T-helper 2 cell (primary cell): ENCODE data around the gene PLEKHM3.

Experiments
- DNase-seq, 5 experiments: peaks; one replicate each; pipeline versions ENCODE4 v3.0.0 to v3.0.0-alpha.2; 2012 to 2022
- total RNA-seq, 2 donors: gene quantifications; one replicate each; lab custom pipeline; 2026; lab: John Stamatoyannopoulos, UW

The PLEKHM3 gene, protein sequence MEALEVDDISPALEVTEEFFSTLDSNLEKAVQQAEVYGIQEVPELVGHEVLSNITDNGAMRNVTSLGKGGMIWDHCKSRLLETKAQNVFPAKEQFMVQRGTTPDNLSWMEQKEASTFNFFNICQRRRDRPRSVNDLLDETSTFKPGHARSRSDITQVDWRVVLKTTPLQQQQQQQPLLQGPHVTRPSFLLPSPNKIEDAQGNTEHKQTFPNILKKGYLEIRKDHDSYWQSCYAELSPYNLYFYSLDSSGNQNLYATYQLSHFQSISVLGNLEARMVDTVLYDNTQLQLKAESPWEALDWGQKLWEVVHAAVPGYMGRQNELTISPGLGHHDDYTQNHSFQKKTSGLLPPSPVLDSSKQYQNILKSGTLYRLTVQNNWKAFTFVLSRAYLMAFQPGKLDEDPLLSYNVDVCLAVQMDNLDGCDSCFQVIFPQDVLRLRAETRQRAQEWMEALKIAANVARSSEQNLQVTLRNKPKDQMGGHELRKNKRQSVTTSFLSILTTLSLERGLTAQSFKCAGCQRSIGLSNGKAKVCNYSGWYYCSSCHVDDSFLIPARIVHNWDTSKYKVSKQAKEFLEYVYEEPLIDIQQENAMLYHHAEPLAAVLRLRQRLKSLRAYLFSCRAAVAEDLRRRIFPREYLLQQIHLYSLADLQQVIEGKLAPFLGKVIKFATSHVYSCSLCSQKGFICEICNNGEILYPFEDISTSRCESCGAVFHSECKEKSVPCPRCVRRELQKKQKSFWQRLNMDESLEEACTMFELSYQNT
- total RNA-seq = 20.6 to 22.0 reads per million in 2 donors

DNA sequence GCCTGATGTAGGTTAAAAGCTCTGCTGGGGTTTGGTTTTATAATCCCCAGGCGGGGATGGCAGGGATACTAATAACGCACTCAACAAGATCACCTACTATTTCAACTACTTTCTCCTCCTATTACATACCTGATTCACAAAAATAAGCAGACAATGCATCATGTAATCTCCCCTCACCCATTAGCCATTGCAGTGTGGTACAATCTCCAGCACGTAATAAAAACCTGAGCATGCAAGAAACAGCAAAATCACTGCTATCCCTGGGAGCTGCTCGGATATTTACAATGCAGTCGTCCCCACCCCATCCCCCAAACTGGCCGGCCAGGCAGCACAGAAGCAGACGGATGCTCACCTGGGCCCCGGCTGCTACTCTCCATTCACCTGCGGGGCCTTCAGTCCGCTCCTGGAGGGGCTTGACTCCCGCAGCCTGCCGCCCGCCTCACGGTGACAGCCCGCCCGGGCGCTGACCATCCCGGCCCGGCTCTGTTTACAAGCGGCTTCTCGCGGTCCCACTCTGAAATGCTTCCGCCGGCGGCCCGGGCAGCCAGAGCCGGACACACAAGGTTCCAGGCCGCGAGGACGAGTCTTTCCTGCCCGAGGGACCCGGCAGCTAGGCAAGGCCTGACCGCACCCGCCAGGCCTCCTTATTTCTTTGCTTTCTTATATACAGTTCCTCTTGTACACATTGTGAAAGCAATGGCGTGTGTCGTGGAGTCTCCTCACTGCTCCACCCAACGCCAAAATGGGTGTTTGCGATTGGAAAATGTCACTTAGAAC lies at the start of gene PLEKHM3:
PLEKHM3 (minus strand) TSS at position 491 of the 777 bp plus-strand sequence. CDS start 23,888 bp downstream, outside the sequence.
- peak; percentile 35 to 87 (median 45) for DNase-seq

DNA sequence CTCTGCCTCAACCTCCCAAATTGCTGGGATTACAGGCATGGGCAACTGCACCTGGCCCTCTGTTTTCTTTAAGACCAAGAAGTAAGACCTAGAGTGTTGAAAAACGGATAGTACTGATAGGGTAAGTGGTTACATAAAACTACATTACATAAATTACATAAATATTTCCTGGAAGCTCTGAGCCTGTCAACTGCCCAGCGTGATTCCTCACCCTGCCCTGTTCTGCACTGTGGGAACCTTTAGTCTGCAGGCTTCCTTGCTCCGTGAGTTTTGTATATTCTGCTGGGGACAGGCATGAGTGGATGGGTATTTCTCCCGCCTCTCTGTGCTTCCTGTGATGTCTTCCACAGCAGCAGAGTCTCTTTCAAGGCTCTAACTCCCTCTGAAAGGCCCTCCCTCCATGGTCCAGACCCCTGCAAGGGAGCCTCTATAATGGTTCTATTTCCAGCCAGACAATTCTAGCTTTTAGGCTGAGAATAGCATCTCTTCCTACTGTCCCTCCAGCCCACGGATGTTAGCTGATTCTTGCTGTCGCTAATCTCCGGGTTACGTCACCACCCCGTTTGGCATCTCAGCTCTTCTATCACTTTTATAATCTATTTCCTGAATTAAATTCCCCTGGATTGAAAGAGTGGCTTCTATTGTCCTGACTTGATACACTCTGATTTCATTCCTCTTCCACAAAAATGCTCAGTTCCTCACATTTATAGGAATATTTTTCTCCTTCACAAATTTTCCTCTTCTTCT lies 49.5 kb upstream of the PLEKHM3 start:
- DNase-seq = no peak

DNA sequence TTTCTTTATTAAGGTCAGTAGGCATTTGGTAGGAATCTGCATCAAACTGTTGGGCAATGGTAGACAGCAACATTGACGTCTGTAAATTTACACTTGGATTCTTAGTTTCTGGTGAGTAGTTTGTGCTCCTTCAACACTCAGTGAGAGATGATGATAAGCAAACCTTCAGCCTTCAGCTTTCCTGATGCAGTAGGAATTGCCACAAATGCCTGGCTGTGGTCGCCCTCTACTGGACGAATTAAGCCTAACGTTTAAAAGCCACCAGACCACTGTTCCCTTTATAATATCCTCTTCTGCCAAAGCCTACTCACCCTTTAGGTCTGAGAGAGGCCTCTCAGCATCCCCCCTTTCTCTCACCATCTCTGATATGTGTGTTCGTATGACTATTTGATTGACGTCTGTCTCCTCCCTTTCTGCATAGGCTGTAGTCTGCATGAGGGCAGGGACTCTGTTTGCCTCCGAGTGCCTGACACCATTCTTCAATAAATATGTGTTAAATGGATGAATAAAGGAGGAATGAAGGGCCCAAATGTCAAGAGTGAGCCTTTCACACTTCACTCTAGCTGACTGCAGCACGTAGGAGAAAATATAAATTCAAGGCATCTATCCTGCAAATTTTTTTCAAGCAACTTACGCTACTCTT lies 47.0 kb upstream of the PLEKHM3 start:
- peak in 4 of 5 experiments; percentile 2 to 52 (median 17) for DNase-seq

DNA sequence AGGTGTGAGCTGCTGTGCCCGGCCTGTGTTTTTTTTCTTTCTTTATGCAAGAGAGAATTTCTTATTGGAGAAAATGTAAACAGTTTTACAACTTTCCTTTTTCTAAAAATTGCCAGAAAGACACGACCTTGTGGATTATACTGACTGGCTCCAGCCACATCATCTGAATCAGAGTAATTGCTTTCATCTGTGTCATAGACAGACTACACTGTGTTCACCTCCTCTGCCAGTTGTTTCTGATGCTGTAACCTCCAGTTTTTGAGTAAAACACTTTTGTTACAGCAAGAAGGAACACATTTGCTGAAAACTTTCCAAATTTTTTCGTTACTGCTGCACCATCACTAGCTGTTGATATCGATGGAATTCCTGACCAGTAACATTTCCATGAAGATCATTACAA lies 43.9 kb upstream of the PLEKHM3 start:
- DNase-seq = no peak

DNA sequence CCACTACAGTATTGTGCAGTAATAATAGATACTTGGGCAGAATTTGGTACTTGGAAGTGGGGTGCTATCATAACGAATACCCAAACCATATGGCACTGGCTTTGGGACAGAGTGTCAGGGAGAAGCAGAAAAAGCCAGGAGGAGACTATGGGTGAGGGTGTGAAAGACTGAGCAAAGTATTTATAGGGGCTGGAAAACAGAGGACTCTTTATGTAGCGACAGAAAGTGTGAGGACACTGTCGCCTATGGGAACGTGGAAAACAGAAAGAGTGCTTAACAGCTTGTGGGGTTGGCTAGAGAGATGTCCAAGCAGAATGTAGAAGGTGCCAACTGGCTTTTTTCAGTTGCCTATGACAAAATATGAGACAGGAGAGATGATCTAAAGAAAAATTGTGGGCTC lies 40.7 kb upstream of the PLEKHM3 start:
- DNase-seq = no peak

DNA sequence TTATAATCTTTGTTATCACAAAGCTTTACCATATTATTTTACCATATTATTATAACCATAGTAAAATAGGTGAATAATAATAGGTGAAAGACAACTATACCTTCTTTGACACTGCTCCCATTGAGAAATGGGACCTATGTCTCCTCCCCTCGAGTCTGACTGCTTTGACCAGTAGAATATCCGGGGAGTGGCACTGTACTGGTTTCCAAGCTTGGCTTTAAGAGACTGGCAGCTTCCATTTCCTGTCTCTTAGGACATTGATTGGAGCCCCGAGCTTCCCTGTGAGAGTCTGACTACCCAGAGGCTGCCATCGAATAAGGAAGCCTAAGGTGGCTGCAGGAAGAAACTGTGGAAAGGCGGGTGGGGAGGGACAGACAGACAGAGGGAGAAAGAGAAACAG lies 40.1 kb upstream of the PLEKHM3 start:
- DNase-seq = no peak

DNA sequence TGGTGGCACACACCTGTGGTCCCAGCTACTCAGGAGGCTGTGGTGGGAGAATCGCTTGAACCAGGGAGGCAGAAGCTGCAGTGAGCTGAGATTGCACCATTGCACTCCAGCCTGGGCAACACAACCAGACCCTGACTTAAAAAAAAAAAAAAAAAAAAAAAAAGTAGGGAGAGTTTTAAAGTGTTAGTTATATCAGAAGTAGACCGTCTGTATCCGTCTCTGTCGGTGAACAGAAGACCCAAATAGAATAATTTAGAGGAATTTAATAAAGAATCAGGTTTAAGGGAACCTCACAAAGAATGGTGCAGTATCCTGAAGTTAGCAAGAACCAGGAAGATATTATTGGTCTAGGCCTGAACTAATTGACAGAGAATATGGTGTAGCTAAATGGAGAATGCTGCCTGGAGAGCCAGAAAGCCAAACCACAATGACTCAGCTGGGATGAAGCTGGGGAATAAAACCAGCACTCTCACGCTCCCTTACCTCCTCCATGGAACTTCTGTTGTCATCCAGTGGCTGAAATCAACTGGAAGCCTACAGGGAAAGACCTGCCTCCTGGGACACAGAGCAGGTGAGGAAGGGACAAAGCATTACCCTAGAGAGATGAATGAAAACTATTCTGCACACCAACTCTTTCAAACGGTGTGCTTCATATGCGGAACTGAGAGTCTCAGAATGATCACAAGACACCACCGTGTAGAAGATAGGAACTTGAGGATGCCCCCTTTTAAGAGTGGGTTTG lies 39.1 kb upstream of the PLEKHM3 start:
- no peak for DNase-seq

DNA sequence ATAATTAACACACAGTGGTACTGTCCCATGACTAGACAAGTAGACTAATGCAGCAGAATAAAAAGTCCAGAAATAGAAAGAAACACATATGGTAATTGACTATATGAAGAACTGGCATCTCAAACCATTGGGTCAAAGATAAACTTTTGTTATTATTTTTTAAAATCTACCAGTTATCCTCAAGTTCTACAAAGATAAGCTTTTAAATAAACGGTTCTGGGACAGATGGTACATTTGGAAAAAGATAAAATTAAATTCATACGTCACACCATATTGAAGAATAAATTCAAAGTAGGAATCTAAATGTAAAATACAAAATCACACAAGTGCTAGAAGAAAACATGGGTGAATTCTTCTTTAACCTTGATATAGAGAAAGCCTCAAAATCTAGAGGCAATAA lies 37.6 kb upstream of the PLEKHM3 start:
- no peak for DNase-seq

DNA sequence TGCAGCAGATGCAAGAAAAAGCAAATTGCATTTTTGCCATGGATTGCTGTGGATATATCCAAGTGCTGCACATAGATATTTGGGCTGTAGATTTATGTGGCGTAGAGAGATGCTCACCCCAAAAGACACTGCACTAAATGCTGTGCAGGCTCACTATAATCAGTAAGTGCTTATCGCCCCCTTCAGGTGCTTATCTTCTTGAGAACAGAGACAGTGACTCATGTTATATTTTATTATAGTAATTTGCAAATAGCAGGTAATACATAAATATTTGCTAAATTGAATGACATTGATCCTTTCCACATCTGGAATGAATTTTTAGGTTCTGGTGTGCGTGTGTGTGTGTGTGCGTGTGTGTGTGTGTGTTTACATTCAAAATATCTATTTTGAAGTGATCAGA lies 36.8 kb upstream of the PLEKHM3 start:
- DNase-seq = peak in 1 of 5 experiments; percentile 38

DNA sequence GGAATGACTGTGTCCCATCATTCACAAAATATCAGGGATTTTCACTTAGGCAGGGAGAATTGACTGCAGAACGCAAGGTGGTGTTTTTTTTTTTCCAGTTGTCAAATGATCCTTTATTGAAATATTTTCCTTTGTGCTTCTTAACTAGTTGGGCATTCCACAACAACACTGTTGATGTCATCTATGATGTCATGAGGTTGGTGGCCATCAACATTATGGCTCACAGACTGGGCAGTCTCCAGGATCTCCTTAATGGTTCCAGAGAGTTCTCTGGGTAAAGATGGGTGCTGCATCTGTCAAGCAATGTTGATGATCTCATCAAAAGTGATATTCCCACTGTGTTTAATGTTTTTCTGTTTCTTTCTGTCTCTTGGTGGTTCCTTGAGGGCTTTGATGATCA lies 31.8 kb upstream of the PLEKHM3 start:
- no peak for DNase-seq

DNA sequence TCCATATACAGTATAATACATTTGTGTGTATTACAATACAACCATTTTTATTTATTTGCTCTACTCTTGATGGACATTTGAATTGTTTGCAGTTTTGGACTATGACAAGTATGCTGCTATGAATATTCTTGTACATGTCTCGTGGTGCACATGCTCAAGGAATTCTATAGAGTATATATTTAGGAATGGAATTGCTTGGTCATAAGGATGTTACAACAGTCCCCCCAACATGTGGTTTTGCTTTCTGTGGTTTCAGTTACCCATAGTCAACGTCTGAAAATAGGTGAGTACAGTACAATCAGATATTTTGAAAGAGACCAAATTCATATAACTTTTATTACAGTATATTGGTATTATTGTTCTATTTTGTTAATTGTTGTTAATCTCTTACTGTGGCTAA lies 24.1 kb upstream of the PLEKHM3 start:
- DNase-seq = no peak

DNA sequence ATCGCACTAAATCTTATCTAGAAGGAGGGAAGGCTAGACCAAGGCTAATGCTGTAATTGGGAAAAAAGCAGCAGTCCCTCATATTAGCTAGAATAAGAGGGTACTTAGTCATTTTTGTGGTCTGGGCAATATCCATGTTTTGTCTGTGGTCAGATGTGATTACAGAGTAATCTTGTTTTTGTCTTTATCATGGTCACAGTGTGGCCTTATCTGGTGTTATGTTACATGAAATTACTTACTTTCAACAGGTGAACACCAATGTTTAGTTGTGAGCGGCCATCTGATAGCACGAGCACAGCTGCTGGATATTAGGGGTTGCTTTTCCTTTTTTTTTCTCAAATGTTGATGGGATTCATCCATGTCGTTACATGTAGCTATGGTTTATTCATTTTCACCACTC lies 23.7 kb upstream of the PLEKHM3 start:
- no peak for DNase-seq

DNA sequence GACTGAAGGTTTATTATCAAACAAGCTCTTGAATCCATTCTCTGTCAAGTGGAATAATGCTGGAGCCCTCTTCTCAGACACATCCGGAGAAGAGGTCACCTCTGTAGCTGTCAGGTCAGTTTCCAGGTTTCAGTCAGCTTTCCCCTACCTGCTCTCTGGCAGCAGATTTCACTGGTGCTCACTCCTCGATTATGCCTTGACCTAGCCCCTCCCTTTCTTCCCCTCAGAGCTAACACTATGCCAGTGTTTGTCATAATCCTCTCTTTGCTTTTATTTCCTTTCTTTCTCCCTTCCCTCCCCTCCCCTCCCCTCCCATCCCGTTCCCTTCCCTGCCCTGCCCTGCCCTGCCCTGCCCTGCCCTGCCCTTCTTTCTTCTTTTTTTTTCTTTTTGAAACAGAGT lies 22.5 kb upstream of the PLEKHM3 start:
- no peak for DNase-seq

DNA sequence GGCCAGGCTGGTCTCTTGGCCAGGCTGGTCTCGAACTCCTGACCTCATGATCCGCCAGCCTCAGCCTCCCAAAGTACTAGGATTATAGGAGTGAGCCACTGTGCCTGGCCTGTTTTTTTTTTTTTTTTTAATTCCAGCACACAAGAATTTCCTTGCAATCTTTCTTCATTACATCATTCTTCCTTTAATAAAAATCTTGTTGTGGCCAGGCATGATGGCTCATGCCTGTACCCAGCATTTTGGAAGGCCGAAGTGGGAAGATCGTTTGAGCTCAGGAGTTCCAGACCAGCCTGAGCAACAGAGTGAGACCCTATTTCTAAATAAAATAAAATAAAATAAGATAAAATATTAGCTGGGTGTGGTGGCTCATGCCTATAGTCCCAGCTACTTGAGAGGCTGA lies 21.4 kb upstream of the PLEKHM3 start:
- DNase-seq = no peak

DNA sequence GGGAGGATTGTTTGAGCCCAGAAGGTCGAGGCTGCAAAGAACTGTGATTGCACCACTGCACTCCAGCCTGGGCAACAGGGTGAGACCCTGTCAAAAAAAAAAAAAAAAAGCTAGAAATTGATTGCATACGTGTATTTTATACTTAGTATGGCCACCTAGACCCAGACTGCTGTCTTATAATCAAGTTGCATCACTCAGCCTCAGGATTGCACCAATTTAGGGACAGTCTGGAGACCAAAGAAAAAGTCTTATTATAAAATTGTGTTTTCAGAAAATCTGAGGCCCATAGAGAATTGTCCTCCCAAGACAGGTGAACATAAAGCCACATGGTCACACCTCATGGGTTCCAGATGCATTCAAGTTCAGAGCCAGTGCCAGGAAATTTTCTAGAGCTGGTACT lies 17.1 kb upstream of the PLEKHM3 start:
- DNase-seq = no peak

DNA sequence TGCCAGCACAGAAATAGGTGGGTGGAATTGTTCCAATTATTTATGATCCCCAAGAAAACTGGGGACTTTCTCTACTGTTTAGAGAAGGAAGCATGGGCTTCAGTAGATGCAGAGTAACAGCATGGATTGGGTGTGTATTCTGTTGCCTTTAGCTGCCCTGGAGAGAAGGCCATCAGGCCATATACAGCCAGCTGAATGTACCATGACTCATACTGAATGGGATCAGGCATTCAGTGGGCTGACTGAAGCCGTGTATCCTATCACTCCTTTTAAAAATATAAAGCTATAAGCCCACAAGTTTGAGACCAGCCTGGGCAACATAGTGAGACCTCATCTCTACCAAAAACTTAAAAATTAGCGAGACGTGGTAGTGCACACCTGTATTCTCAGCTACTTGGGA lies 16.7 kb upstream of the PLEKHM3 start:
- no peak for DNase-seq

DNA sequence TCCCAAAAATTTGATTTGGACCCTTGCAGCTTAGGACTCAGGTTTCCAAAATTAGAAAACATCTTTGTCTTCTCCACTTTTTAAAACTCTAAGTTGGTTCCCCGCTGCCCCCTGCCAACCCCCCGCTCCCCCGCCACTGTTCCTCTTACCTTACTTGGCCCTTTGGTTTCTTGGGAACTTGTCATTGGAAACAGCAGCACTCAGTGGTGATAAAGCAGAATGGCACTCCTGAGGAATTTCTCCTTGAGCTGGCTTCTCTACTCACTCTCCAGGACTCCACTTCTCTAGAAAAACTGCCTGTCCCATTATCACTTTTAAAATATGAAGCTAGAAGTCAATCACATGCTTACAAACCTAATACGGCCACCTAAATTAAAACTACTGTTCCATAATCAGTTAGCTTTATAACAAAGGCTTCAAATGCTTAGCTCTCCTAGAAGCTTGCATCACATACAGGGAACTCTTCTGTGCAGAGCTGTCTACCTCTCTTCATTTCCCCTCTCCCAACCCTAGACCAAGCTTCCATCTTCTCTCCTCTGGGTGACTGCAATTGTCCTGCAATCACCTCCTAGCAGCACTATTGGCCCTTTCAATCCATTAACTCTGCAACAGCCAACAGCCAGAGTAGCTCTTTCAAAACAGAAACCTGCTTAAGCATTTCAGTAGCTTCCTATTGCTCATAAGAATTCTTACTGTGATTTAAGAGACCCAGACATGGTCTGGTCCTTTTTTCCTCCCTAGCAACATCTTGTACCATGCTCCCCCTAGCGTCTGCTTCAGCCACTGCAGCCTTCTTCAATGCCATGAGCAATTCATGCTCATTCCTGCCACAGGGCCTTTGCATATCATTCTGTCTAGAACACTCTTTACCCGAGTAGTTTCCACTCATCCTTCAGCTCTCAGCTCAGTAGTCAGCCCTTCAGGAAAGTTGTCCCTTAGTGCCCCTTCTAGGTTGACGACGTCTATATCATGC lies 15.2 kb upstream of the PLEKHM3 start:
- DNase-seq = peak; percentile 14 to 74 (median 41)

DNA sequence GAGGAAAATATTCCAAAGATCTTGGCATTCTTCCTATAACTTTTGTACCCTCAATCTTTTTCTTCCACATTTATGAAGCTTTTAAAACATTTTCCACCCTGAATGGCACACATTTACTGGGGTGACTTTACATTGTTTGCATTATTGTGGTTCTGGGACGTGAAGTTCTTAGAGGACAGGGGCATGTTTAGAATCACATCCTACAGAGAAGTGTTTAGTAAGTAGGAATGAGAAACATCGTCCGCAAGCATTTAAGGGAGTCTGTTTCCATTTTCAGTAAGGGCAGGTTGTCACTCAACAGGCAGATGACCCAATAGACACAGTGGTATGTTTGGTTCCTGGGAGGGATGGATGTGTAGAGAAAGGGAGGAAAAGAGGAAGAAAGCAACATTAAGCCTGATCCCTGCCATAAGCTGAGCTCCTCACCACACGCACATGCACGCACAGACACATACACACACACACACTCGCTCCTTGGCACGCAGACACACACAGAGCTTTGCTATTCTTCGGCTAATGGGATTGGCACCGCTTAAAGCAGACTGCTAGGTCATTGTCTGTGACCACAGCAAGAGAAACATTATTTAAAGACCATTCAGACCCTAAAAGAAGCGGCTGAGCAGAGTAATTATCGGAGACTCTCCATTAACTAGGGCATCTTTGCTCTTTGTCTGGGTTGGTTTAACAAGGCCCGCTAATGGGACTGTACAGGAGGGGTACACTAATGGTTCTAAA lies 14.2 kb upstream of the PLEKHM3 start:
- DNase-seq = no peak
